Measurements from ENCODE around the gene ATP5PD. TPM values are rescaled to one million over a fixed set of nuclear protein-coding genes. Genes with fewer than 3 reads are reported as not detected.

Gene ATP5PD
- total and polyA plus RNA-seq, 2 of the 8 experiments (the other 6 are each of a cell fraction or from before 2014, with no cell fraction given): 335 to 407 TPM

GRCh38 chr17:75065562-75066151 lies 18.9 kb upstream of the ATP5PD start:
- Histone ChIP-seq H3K4me2 (ENCODE audit: insufficient read depth in 1 of 2, low read depth in 2 of 2, low read length in 2 of 2) (no peak overlapping the region), H4K91ac (replicated peaks; ENCODE audit: insufficient read length, low read length) (no peak overlapping the region)
- POLR2A ChIA-PET (ENCODE audit: partially characterized antibody): interaction anchor here (1.2 to 5.8 kb wide), 3 partner anchors 12 to 44 kb away, joined by 3 to 25 read pairs (median 3); partner anchors contain the start of gene ARMC7
- TF ChIP-seq SIRT6 (IDR thresholded peaks at IDR 0.05; ENCODE audit: low read length) (no peak), JUN (IDR thresholded peaks at IDR 0.05; ENCODE audit: low read depth, low read length) (no peak), CEBPB (IDR thresholded peaks at IDR 0.05; ENCODE audit: low read depth, low read length) (no peak), RXRA (IDR thresholded peaks at IDR 0.05; ENCODE audit: insufficient read depth, low read depth, low read length) (no peak), RAD21 (IDR thresholded peaks at IDR 0.05 in 1 of 2, conservative IDR thresholded peaks at IDR 0.05 in 1 of 2; ENCODE audit: low read depth in 2 of 2, low read length in 2 of 2) (no peak), NANOG (IDR thresholded peaks at IDR 0.05; ENCODE audit: insufficient read depth, low read depth, low read length, poor library complexity, severe bottlenecking) (no peak), SIN3A (conservative IDR thresholded peaks at IDR 0.05 in 1 of 2, IDR thresholded peaks at IDR 0.05 in 1 of 2; ENCODE audit: low read depth in 1 of 2, low read length in 2 of 2) (no peak), GABPA (IDR thresholded peaks at IDR 0.05; ENCODE audit: borderline replicate concordance, insufficient read depth, low read length) (no peak), SP1 (IDR thresholded peaks at IDR 0.05; ENCODE audit: low read depth, low read length) (no peak), POU5F1 (IDR thresholded peaks at IDR 0.05; ENCODE audit: low read depth, low read length) (no peak), CBX5 (IDR thresholded peaks at IDR 0.05; ENCODE audit: low read depth, low read length) (no peak), MAFK (IDR thresholded peaks at IDR 0.05; ENCODE audit: low read depth, low read length) (no peak), FOSL1 (IDR thresholded peaks at IDR 0.05; ENCODE audit: insufficient read depth, low read depth, low read length) (no peak)

More at GRCh38 chr17:75065562-75066151, 18.9 kb upstream of the ATP5PD start:
- Histone ChIP-seq H3K27ac (ENCODE audit: low read depth, low read length) (no peak overlapping the region), H3K9me3 (ENCODE audit: insufficient read depth in 2 of 2, low read depth in 1 of 2, low read length in 1 of 2) (no peaks in the 10 kb centered on the region), H2AK5ac (ENCODE audit: low read depth, low read length) (no peak overlapping the region), H3K18ac (ENCODE audit: extremely low read depth, low read length) (no peak overlapping the region), H2BK15ac (ENCODE audit: low read length) (no peak overlapping the region), H3K27me3 (replicated peaks in 1 of 4; ENCODE audit: control insufficient read depth in 3 of 4, extremely low read depth in 1 of 4, insufficient read depth in 3 of 4, low read length in 3 of 4) (no peaks in the 10 kb centered on the region), H3K36me3 (ENCODE audit: control insufficient read depth in 2 of 4, insufficient read depth in 4 of 4, low read length in 3 of 4) (peaks cover 19 to 43% (median 34%) of the 10 kb centered on the region in 4 experiments), H3K79me2 (ENCODE audit: control insufficient read depth in 1 of 2, insufficient read depth in 2 of 2, low read length in 2 of 2) (no peaks in the 10 kb centered on the region), H2AFZ (ENCODE audit: low read length) (no peak overlapping the region), H4K20me1 (replicated peaks in 1 of 2; ENCODE audit: control insufficient read depth in 1 of 2, insufficient read depth in 2 of 2, low read length in 2 of 2) (peaks cover 0 to 7% of the 10 kb centered on the region in 2 experiments), H2BK5ac (ENCODE audit: low read depth, low read length) (no peak overlapping the region), H3K4ac (replicated peaks; ENCODE audit: insufficient read length, low read depth, low read length) (no peak overlapping the region), H3K4me1 (replicated peaks in 1 of 4; ENCODE audit: control insufficient read depth in 3 of 4, insufficient read depth in 4 of 4, low read length in 3 of 4) (no peaks in the 10 kb centered on the region; a peak in 1 of 7 replicates), H3K14ac (ENCODE audit: insufficient read length) (no peak overlapping the region), H2BK20ac (ENCODE audit: low read length) (no peak overlapping the region), H2BK120ac (replicated peaks; ENCODE audit: low read depth, low read length) (no peak overlapping the region), H4K8ac (ENCODE audit: extremely low read depth, insufficient read depth, low read length) (peak overlapping the region; percentile 29; the same call in 1 of the 2 replicates), H3K23ac (ENCODE audit: insufficient read length) (no peak overlapping the region), H3K79me1 (ENCODE audit: low read depth, low read length) (peaks cover 2% of the 10 kb centered on the region; the same call in 1 of the 2 replicates), H4K5ac (ENCODE audit: insufficient read length, low read depth, low read length) (no peak overlapping the region), H2BK12ac (ENCODE audit: low read depth, low read length) (no peak overlapping the region), H3K23me2 (ENCODE audit: low read depth, low read length) (no peaks in the 10 kb centered on the region), H3K4me3 (ENCODE audit: extremely low read depth in 1 of 4, insufficient read depth in 2 of 4, low read depth in 3 of 4, low read length in 4 of 4) (no peak overlapping the region), H3K9ac (replicated peaks in 1 of 4; ENCODE audit: extremely low read depth in 1 of 4, low read depth in 3 of 4, low read length in 3 of 4) (no peak overlapping the region; a peak in 1 of 7 replicates), H3K56ac (replicated peaks; ENCODE audit: insufficient read length, low read depth, low read length) (no peak overlapping the region)
- DNase-seq (ENCODE audit: low read depth in 1 of 2, low spot score in 2 of 2) (no peak), FAIRE-seq (no peak)
- CTCF ChIA-PET (ENCODE audit: partially characterized antibody): interaction anchor here (0.8 to 1.5 kb wide), 6 partner anchors 11 to 136 kb away, joined by 3 to 5 read pairs (median 3); partner anchors contain the start of gene CDR2L
- WGBS, 2 experiments (ENCODE audit: extremely low coverage in 1 of 2, insufficient coverage in 1 of 2, insufficient read length in 1 of 2, insufficient replicate concordance in 2 of 2, low coverage in 1 of 2, low lambda C conversion rate in 2 of 2, missing lambda C conversion rate in 1 of 2): 93% methylated on average over 6 of the region's 6 CpGs; no CpG with 5 or more reads in 1 of the 2 experiments
